ENCODE measurements around the gene THOC7.

The THOC7 gene

GRCh38 chr3:63877737-63878393 lies 14.3 kb upstream of the THOC7 start:
- no peak for DNase-seq

GRCh38 chr3:63876260-63876659 lies 12.7 kb upstream of the THOC7 start:
- no peak for DNase-seq

GRCh38 chr3:63875510-63875909 lies 11.9 kb upstream of the THOC7 start:
- DNase-seq = no peak

- no peak for DNase-seq
Measured at GRCh38 chr3:63874769-63875168, 11.2 kb upstream of the THOC7 start.

- no peak for DNase-seq
Measured at GRCh38 chr3:63872135-63872924, 8.7 kb upstream of the THOC7 start.

- no peak for DNase-seq
Measured at GRCh38 chr3:63870615-63871005, 7.0 kb upstream of the THOC7 start.

GRCh38 chr3:63869940-63870614 lies 6.5 kb upstream of the THOC7 start:
- DNase-seq = no peak

- no peak for DNase-seq
Measured at GRCh38 chr3:63867225-63867624, 3.6 kb upstream of the THOC7 start.

GRCh38 chr3:63864965-63865327 lies 1.3 kb upstream of the THOC7 start:
- DNase-seq = no peak

- peak; percentile 38 for DNase-seq
Measured at GRCh38 chr3:63864008-63864964, 681 bp upstream of the THOC7 start.

GRCh38 chr3:63862804-63863149 lies 828 bp downstream of the THOC7 start:
- no peak for DNase-seq

GRCh38 chr3:63861306-63861705 lies 2.3 kb downstream of the THOC7 start:
- DNase-seq = no peak

- DNase-seq = no peak
Measured at GRCh38 chr3:63860776-63861175, 2.8 kb downstream of the THOC7 start.

- no peak for DNase-seq
Measured at GRCh38 chr3:63857311-63857710, 6.3 kb downstream of the THOC7 start.

GRCh38 chr3:63855333-63855940 lies 8.2 kb downstream of the THOC7 start:
- DNase-seq = no peak

GRCh38 chr3:63853106-63853505 lies 10.5 kb downstream of the THOC7 start:
- DNase-seq = no peak

- DNase-seq = no peak
Measured at GRCh38 chr3:63851287-63851686, 12.3 kb downstream of the THOC7 start.

- no peak for DNase-seq
Measured at GRCh38 chr3:63849175-63849574, 14.4 kb downstream of the THOC7 start.

- no peak for DNase-seq
Measured at GRCh38 chr3:63847718-63848450, 15.7 kb downstream of the THOC7 start.

GRCh38 chr3:63845215-63845614 lies 18.4 kb downstream of the THOC7 start:
- no peak for DNase-seq

- no peak for DNase-seq
Measured at GRCh38 chr3:63842127-63842526, 21.5 kb downstream of the THOC7 start.

- no peak for DNase-seq
Measured at GRCh38 chr3:63841704-63842103, 21.9 kb downstream of the THOC7 start.
